Endothelial cell of umbilical vein (primary cell): ENCODE results near the gene ZNF284. TPM values are rescaled to one million over a fixed set of nuclear protein-coding genes. Genes with fewer than 3 reads are reported as not detected.

ENCODE experiments used
- BruUV-seq: library from RNA; stranded (reverse); fragments of 400-500 nt; replicated peaks from 2 replicates; lab custom pipeline; 2021; lab: Mats Ljungman, UMichigan
- CTCF ChIA-PET: fragments of 300-600, 350-600 bp; sonication (Branson Sonifier 250); formaldehyde crosslinking; loops from one replicate; lab custom pipeline; 2021; ENCODE audit warnings: antibody characterized with exemption, inconsistent platforms; lab: Charles Lee
- POLR2A ChIA-PET: fragments of 300-600, 350-600 bp; sonication (Branson Sonifier 250); formaldehyde crosslinking; loops from one replicate; lab custom pipeline; 2021; ENCODE audit warnings: antibody characterized with exemption, inconsistent platforms; lab: Charles Lee
- DNase-seq: peaks from one replicate; pipeline ENCODE4 v3.0.0-alpha.2; 2011; ENCODE audit warnings: low read depth, low spot score
- FAIRE-seq: peaks from 2 replicates; lab custom pipeline; 2011; peaks lifted over from hg19 to GRCh38; lab: Jason Lieb, UNC
- H2AFZ ChIP-seq: 2 replicates; pipeline ENCODE4 v1.6.0; 2012; ENCODE audit warnings: low read depth, low read length, control low read depth, inconsistent platforms
- H3K27ac ChIP-seq: 2 replicates; pipeline ENCODE4 v1.5.1; 2011; ENCODE audit warnings: low read depth, mild to moderate bottlenecking, control low read depth, low read length, moderate library complexity; ENCODE audit not compliant: insufficient read depth
- H3K27me3 ChIP-seq, 2 experiments: 2 replicates each; pipeline versions ENCODE4 v1.6.0 to v1.6.1; 2011; ENCODE audit warnings: low read length in 2 of 2, mixed read lengths in 1 of 2; ENCODE audit not compliant: control insufficient read depth in 2 of 2, insufficient read depth in 2 of 2
- H3K36me3 ChIP-seq, 2 experiments: 2 replicates in 1 of 2; 3 replicates in 1 of 2; pipeline ENCODE4 v1.5.1; 2011; ENCODE audit warnings: low read length in 2 of 2, mild to moderate bottlenecking in 1 of 2, moderate library complexity in 1 of 2; ENCODE audit not compliant: control insufficient read depth in 2 of 2, insufficient read depth in 2 of 2; ENCODE audit errors: extremely low read depth in 1 of 2
- H3K4me1 ChIP-seq: 3 replicates; pipeline ENCODE4 v1.5.1; 2011; ENCODE audit warnings: mild to moderate bottlenecking, low read length; ENCODE audit not compliant: control insufficient read depth, insufficient read depth; ENCODE audit errors: extremely low read depth
- H3K4me2 ChIP-seq: 2 replicates; pipeline ENCODE4 v1.6.1; 2011; ENCODE audit warnings: low read length, control low read depth, mixed read lengths; ENCODE audit not compliant: insufficient read depth
- H3K4me3 ChIP-seq, 3 experiments: fragments of 200-600 bp in 1 of 3; sonication (generic), shearing (Covaris generic) in 1 of 3; replicated peaks in 1 of 3; 2 replicates each; pipeline ENCODE4 v1.5.1; 2011 to 2016; ENCODE audit warnings: control low read depth in 3 of 3, low read length in 3 of 3, mild to moderate bottlenecking in 2 of 3, inconsistent platforms in 1 of 3, low read depth in 1 of 3, moderate library complexity in 1 of 3; ENCODE audit not compliant: insufficient read depth in 1 of 3
- H3K79me2 ChIP-seq: 2 replicates; pipeline ENCODE4 v1.6.0; 2012; ENCODE audit warnings: low read length, inconsistent platforms; ENCODE audit not compliant: control insufficient read depth, insufficient read depth
- H3K9ac ChIP-seq: replicated peaks from 2 replicates; pipeline ENCODE3; 2011; ENCODE audit warnings: low read length, control low read depth; ENCODE audit not compliant: insufficient read depth; ENCODE audit errors: extremely low read depth
- H3K9me1 ChIP-seq: replicated peaks from 3 replicates; pipeline ENCODE4 v1.6.0; 2011; ENCODE audit warnings: mild to moderate bottlenecking, low read length; ENCODE audit not compliant: control insufficient read depth, insufficient read depth; ENCODE audit errors: extremely low read depth
- H3K9me3 ChIP-seq: replicated peaks from 2 replicates; pipeline ENCODE4 v1.5.1; 2012; ENCODE audit warnings: low read length, inconsistent platforms; ENCODE audit not compliant: control insufficient read depth, insufficient read depth
- H4K20me1 ChIP-seq: replicated peaks from 2 replicates; pipeline ENCODE3; 2011; ENCODE audit warnings: mild to moderate bottlenecking, low read length; ENCODE audit not compliant: control insufficient read depth, insufficient read depth; ENCODE audit errors: extremely low read depth
- EZH2 ChIP-seq: IDR thresholded peaks from 2 replicates; pipeline ENCODE4 v1.6.1; 2012; ENCODE audit warnings: borderline replicate concordance, low read depth, mild to moderate bottlenecking, moderate library complexity, low read length, inconsistent platforms; ENCODE audit not compliant: severe bottlenecking
- FOS ChIP-seq: IDR thresholded peaks from 2 replicates; pipeline ENCODE4 v1.6.1; 2011; ENCODE audit warnings: mild to moderate bottlenecking, low read length, moderate library complexity, borderline replicate concordance; ENCODE audit not compliant: insufficient read depth
- GATA2 ChIP-seq: IDR thresholded peaks from 2 replicates; pipeline ENCODE4 v1.7.0; 2011; ENCODE audit warnings: low read depth, mild to moderate bottlenecking, moderate library complexity, mixed read lengths, low read length; ENCODE audit not compliant: insufficient read length, insufficient read depth
- JUN ChIP-seq: IDR thresholded peaks from 2 replicates; pipeline ENCODE4 v1.6.1; 2011; ENCODE audit warnings: borderline replicate concordance, low read depth; ENCODE audit not compliant: insufficient read length, insufficient read depth
- MYC ChIP-seq: IDR thresholded peaks from one replicate; pipeline ENCODE4 v1.6.1; 2011; ENCODE audit warnings: mild to moderate bottlenecking, low read depth, low read length
- POLR2A ChIP-seq: IDR thresholded peaks from 2 replicates; pipeline ENCODE4 v1.6.1; 2012; ENCODE audit warnings: low read depth, mild to moderate bottlenecking, control low read depth, low read length
- POLR2AphosphoS5 ChIP-seq: IDR thresholded peaks from 2 replicates; pipeline ENCODE4 v1.6.1; 2012; ENCODE audit warnings: low read depth, mild to moderate bottlenecking, control low read depth, low read length, moderate library complexity; ENCODE audit not compliant: insufficient read depth
- dilution Hi-C: fragments of 300-500 bp; cut with MboI; formaldehyde crosslinking; loops from one replicate; pipeline ENCODE4 v1.15.0; 2019; ENCODE audit warnings: low sequenced_read_pairs; ENCODE audit not compliant: extremely low pct_ligation_motif_present
- intact Hi-C: fragments of 100-400 bp; cut with micrococcal nuclease; formaldehyde crosslinking; loops from one replicate; pipeline ENCODE4 v1.10.0; 2022
- polyA plus RNA-seq, 4 experiments: library from polyadenylated mRNA; depleted of rRNA in 3 of 4; stranded (reverse) in 3 of 4; unstranded in 1 of 4; fragments of >200 nt; gene quantifications; 2 replicates each; pipeline versions ENCODE4 v1.2.1 to v1.2.3, GENCODE V29; 2011 to 2012; ENCODE audit warnings: missing spikeins in 1 of 4
- total RNA-seq: library from RNA; stranded (reverse); gene quantifications from 2 replicates; pipeline ENCODE4 v1.2.3, GENCODE V29; 2021
- TF ChIP-seq, protein P1 (sequence below): IDR thresholded peaks from 2 replicates; pipeline ENCODE4 v1.6.1; 2011; ENCODE audit not compliant: insufficient read depth, insufficient read length
- TF ChIP-seq, protein P2 (sequence below), 2 donors: IDR thresholded peaks; 1 replicate in 1 of 2; 2 replicates in 1 of 2; pipeline ENCODE4 v1.5.1; 2011; ENCODE audit warnings: low read length in 2 of 2, mild to moderate bottlenecking in 2 of 2, moderate library complexity in 2 of 2, control low read depth in 1 of 2, inconsistent platforms in 1 of 2, low read depth in 1 of 2; ENCODE audit not compliant: insufficient read depth in 1 of 2; ENCODE audit errors: extremely low read depth in 1 of 2

ZNF284 gene
- total and polyA plus RNA-seq, 2 donors (not counting 3 experiments of a cell fraction or from before 2014, with no cell fraction given): 0.98 to 2.4 TPM

DNA sequence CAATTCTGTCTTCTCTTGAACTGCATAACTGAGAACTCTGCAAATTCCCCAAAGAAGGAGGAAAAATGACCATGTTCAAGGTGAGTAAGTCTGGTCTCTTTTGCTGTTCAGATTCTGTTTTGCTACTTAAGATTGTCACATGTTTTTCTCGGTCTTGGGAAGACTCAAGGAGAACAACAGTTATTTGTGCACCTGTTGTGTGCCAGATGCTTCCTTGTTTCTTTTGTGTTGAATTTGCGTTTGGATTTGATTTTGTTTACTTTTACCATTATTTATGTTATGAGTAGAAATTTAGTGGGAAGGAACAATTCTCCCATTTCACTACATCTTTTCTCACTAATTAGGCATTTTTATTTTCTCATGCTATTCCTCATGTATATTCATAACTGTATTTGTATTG lies 4.4 kb downstream of the ZNF284 start:
- intact Hi-C loops: no loop called here

More for the DNA sequence above, 4.4 kb downstream of the ZNF284 start:
- Histone ChIP-seq H3K27ac (no peak overlapping the region), H4K20me1 (no peaks in the 10 kb centered on the region), H2AFZ (no peak overlapping the region), H3K4me1 (peaks cover 10% of the 10 kb centered on the region), H3K79me2 (no peaks in the 10 kb centered on the region), H3K36me3 (no peaks in the 10 kb centered on the region), H3K9ac (no peak overlapping the region), H3K27me3 (no peaks in the 10 kb centered on the region), H3K4me3 (no peak overlapping the region), H3K9me3 (no peaks in the 10 kb centered on the region), H3K9me1 (no peaks in the 10 kb centered on the region), H3K4me2 (no peak overlapping the region)
- BruUV-seq: no TSS peak
- ChIA-PET CTCF (no interaction called here), POLR2A (no interaction called here)
- TF ChIP-seq EZH2 (no peak), MYC (no peak), POLR2AphosphoS5 (no peak), POLR2A (no peak), FOS (no peak), JUN (no peak), GATA2 (no peak)
- TF ChIP-seq, protein P1, sequence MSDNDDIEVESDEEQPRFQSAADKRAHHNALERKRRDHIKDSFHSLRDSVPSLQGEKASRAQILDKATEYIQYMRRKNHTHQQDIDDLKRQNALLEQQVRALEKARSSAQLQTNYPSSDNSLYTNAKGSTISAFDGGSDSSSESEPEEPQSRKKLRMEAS: no peak
- TF ChIP-seq, protein P2, sequence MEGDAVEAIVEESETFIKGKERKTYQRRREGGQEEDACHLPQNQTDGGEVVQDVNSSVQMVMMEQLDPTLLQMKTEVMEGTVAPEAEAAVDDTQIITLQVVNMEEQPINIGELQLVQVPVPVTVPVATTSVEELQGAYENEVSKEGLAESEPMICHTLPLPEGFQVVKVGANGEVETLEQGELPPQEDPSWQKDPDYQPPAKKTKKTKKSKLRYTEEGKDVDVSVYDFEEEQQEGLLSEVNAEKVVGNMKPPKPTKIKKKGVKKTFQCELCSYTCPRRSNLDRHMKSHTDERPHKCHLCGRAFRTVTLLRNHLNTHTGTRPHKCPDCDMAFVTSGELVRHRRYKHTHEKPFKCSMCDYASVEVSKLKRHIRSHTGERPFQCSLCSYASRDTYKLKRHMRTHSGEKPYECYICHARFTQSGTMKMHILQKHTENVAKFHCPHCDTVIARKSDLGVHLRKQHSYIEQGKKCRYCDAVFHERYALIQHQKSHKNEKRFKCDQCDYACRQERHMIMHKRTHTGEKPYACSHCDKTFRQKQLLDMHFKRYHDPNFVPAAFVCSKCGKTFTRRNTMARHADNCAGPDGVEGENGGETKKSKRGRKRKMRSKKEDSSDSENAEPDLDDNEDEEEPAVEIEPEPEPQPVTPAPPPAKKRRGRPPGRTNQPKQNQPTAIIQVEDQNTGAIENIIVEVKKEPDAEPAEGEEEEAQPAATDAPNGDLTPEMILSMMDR (IDR thresholded peaks at IDR 0.05; ENCODE audit: extremely low read depth in 1 of 2, insufficient read depth in 1 of 2, low read depth in 1 of 2, low read length in 2 of 2): no peak
- dilution Hi-C loops: no loop called here
- no peak for DNase-seq
- no peak for FAIRE-seq
